Loucy (cell line): ENCODE data around the gene CFAP97.

Source experiments
- H2AFZ ChIP-seq: fragments of 200-600 bp; sonication (generic); 2 replicates; pipeline ENCODE4 v1.6.0; 2016; ENCODE audit warnings: antibody characterized with exemption, mild to moderate bottlenecking, low read length, moderate library complexity
- H3F3A ChIP-seq: fragments of 200-600 bp; 2 replicates; pipeline ENCODE4 v1.6.0; 2016; ENCODE audit warnings: antibody characterized with exemption, low read depth, mild to moderate bottlenecking
- H3K27me3 ChIP-seq: fragments of 200-600 bp; sonication (generic); 2 replicates; pipeline ENCODE4 v1.6.1; 2014; ENCODE audit warnings: low read length, mild to moderate bottlenecking; ENCODE audit not compliant: insufficient read depth, poor library complexity, severe bottlenecking
- H3K36me3 ChIP-seq: fragments of 200-600 bp; sonication (generic); 2 replicates; pipeline ENCODE4 v1.6.1; 2016; ENCODE audit warnings: low read length; ENCODE audit not compliant: insufficient read depth
- H3K4me1 ChIP-seq: fragments of 200-600 bp; sonication (generic); 2 replicates; pipeline ENCODE4 v1.5.1; 2014; ENCODE audit warnings: low read length, mild to moderate bottlenecking; ENCODE audit not compliant: insufficient read depth, poor library complexity, severe bottlenecking
- H3K4me2 ChIP-seq: fragments of 200-600 bp; sonication (generic); 2 replicates; pipeline ENCODE4 v1.6.0; 2014; ENCODE audit warnings: antibody characterized with exemption, low read length, low read depth, mild to moderate bottlenecking; ENCODE audit not compliant: poor library complexity, severe bottlenecking
- H3K4me3 ChIP-seq: fragments of 200-600 bp; sonication (generic); 2 replicates; pipeline ENCODE4 v1.5.1; 2014; ENCODE audit warnings: low read length, mild to moderate bottlenecking, mixed read lengths; ENCODE audit not compliant: poor library complexity, severe bottlenecking
- H3K79me2 ChIP-seq: fragments of 200-600 bp; sonication (generic); 2 replicates; pipeline ENCODE4 v1.6.1; 2014; ENCODE audit warnings: low read length; ENCODE audit not compliant: insufficient read depth
- H3K9ac ChIP-seq: fragments of 200-600 bp; sonication (generic); 2 replicates; pipeline ENCODE4 v1.6.0; 2014; ENCODE audit warnings: mild to moderate bottlenecking, low read depth, low read length, moderate library complexity; ENCODE audit not compliant: poor library complexity, severe bottlenecking
- H3K9me2 ChIP-seq: fragments of 200-600 bp; sonication (generic); replicated peaks from 2 replicates; pipeline ENCODE4 v1.6.1; 2016; ENCODE audit warnings: low read depth, low read length, mixed read lengths
- H3K9me3 ChIP-seq: fragments of 200-600 bp; sonication (generic); 2 replicates; pipeline ENCODE4 v1.6.1; 2014; ENCODE audit warnings: mild to moderate bottlenecking, antibody characterized with exemption, low read length, low read depth; ENCODE audit not compliant: insufficient read depth
- H4K20me1 ChIP-seq: fragments of 200-600 bp; sonication (generic); 2 replicates; pipeline ENCODE4 v1.6.0; 2014; ENCODE audit warnings: antibody characterized with exemption, low read length, mild to moderate bottlenecking; ENCODE audit not compliant: insufficient read depth, poor library complexity, severe bottlenecking
- CTCF ChIP-seq: fragments of 200-600 bp; sonication (generic); conservative IDR thresholded peaks from 2 replicates; pipeline ENCODE4 v1.5.1; 2014; ENCODE audit warnings: mild to moderate bottlenecking, antibody characterized with exemption, low read length
- EZH2phosphoT487 ChIP-seq: fragments of 200-600 bp; IDR thresholded peaks from 2 replicates; pipeline ENCODE4 v1.6.1; 2018; ENCODE audit warnings: antibody characterized with exemption, mild to moderate bottlenecking, moderate library complexity, borderline replicate concordance

Gene CFAP97

DNA sequence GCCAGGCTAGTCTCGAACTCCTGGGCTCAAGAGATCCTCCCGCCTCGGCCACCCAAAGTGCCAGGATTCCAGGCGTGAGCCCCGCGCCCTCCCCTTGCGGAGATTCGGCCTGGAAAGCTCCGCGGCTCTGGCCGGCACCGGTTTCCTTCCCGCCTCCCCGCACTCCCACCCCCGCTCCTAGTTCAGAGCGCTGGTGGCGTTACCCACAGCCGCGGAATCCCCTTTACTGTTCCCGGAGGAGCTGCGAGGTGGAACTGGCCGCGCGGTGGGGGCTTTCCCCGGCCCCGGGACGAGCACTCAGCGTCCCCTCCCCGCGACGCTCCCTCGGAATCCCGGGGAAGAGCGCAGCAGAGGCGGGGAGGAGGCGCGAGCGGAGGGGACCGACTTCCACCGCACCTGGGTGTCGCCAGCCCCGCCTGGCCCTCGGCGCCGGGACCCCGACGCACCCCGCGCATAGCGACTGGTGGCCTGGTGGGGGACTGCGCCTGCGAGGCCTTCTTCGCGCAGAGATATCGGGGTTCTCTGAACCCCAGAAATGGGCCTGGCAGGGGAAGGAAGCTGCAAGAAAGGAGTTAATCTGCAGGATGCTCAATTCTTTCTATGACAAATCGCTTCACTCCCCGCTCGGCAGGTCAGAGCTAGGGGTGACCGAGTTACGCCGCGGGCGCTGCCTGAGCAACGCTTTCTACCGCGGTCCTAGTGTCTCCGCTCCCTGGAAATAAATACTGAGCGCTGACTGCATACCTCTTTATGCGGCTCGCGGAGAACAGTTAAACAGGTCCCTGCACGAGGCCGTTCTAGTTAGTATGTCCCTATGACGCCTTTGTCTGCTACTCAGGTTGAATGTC, 75.3 kb downstream of the CFAP97 start:
- Histone ChIP-seq H3K4me3 (no peak overlapping the region), H2AFZ (no peak overlapping the region)
- no peak for TF ChIP-seq CTCF
- TF ChIP-seq EZH2phosphoT487: no peak

DNA sequence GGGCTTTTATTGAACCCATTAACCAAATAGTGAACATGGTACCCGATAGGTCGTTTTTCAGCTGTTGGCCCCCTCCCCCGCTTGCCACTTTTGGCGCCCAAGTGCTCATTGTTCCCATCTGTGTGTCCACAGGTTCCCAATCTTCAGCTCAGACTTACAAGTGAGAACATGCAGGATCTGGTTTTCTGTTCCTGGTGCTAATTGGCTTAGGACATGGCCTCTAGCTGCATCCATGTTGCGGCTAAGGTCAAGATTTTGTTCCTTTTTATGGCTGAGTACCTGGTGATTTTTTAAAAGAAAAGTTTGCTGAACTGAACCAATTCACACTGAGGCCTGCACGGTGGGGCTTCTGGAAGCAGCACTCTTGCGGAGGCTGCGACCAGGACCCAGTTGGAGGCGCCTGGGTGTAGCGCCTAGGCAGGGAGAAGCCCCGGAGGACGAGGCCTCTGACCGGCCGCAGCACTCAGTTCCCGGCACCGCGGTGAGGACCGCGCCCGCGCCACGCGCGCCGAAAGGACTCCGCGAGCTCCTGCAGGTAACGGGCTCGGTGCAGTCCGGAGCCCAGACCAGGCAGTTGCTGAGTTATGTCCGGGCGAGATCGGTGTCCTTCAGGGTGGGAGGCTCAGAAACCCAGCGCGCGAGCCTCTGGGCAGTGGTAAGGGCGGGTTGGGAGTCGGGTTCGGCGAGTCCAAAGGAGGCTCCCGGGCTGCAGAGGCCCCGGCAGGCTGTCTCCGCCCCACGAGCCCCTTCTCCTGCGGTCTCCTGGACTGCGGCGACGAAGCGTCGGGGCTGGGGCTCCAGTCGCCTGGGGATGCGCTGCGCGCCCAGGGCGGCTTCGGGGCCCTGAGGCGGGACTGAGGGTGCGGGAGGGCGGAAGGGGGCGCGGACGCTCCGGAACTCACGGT, 76.5 kb downstream of the CFAP97 start:
- H3K27me3 ChIP-seq: no peaks in the 10 kb centered on the region
- no peaks in the 10 kb centered on the region for H3F3A ChIP-seq
- no peaks in the 10 kb centered on the region for H4K20me1 ChIP-seq
- no peak overlapping the region for H3K4me3 ChIP-seq
- H3K9ac ChIP-seq: no peak overlapping the region
- H3K4me2 ChIP-seq: no peak overlapping the region
- no peak overlapping the region for H2AFZ ChIP-seq
- no peaks in the 10 kb centered on the region for H3K4me1 ChIP-seq
- H3K9me3 ChIP-seq: no peaks in the 10 kb centered on the region
- H3K79me2 ChIP-seq: no peaks in the 10 kb centered on the region
- no peaks in the 10 kb centered on the region for H3K9me2 ChIP-seq
- H3K36me3 ChIP-seq: no peaks in the 10 kb centered on the region
- TF ChIP-seq CTCF: no peak
- TF ChIP-seq EZH2phosphoT487: no peak

More for the DNA sequence above, 75.3 kb downstream of the CFAP97 start:
- H3K4me2 ChIP-seq: no peak overlapping the region
- H3K9ac ChIP-seq: no peak overlapping the region
- H3F3A ChIP-seq: no peaks in the 10 kb centered on the region
- H3K4me1 ChIP-seq: no peaks in the 10 kb centered on the region
- no peaks in the 10 kb centered on the region for H4K20me1 ChIP-seq
- H3K9me3 ChIP-seq: no peaks in the 10 kb centered on the region
- H3K79me2 ChIP-seq: no peaks in the 10 kb centered on the region
- H3K36me3 ChIP-seq: no peaks in the 10 kb centered on the region
- H3K9me2 ChIP-seq: no peaks in the 10 kb centered on the region
- no peaks in the 10 kb centered on the region for H3K27me3 ChIP-seq

GRCh38 chr4:185124006-185124405, 79.8 kb downstream of the CFAP97 start:
- H3K9me2 ChIP-seq: no peaks in the 10 kb centered on the region
- no peak overlapping the region for H2AFZ ChIP-seq
- no peak overlapping the region for H3K4me2 ChIP-seq
- H3K36me3 ChIP-seq: no peaks in the 10 kb centered on the region
- H3K4me3 ChIP-seq: no peak overlapping the region
- H3K9me3 ChIP-seq: no peaks in the 10 kb centered on the region
- H3K79me2 ChIP-seq: no peaks in the 10 kb centered on the region
- H3K27me3 ChIP-seq: peaks cover 10% of the 10 kb centered on the region
- no peaks in the 10 kb centered on the region for H4K20me1 ChIP-seq
- H3F3A ChIP-seq: no peaks in the 10 kb centered on the region
- H3K4me1 ChIP-seq: no peaks in the 10 kb centered on the region
- H3K9ac ChIP-seq: no peak overlapping the region
- TF ChIP-seq CTCF (no peak), EZH2phosphoT487 (no peak)
